Gastrocnemius medialis (tissue), 4 donors: ENCODE measurements around the gene SPDYC. TPM values are rescaled to one million over a fixed set of nuclear protein-coding genes. Genes with fewer than 3 reads are reported as not detected.

Experiments used
- ATAC-seq, 2 donors: fragments of 150-250 bp; one replicate each; pipeline ENCODE4 v1.9.1; 2016
- DNase-seq, 2 donors: peaks; one replicate each; pipeline ENCODE4 v3.0.0-alpha.2; 2019
- H3K27ac ChIP-seq, 4 donors: fragments of 200-600 bp; sonication (generic); 1 replicate in 1 of 4; 2 replicates in 3 of 4; pipeline ENCODE4 v1.5.1; 2016 to 2018; ENCODE audit warnings: mild to moderate bottlenecking in 2 of 4, moderate library complexity in 1 of 4
- H3K27me3 ChIP-seq, 3 donors: fragments of 200-600 bp; sonication (generic) in 2 of 3; 1 replicate in 1 of 3; 2 replicates in 2 of 3; pipeline versions ENCODE4 v1.5.1 to v1.6.0; 2016 to 2019; ENCODE audit warnings: mild to moderate bottlenecking in 1 of 3, moderate library complexity in 1 of 3
- H3K36me3 ChIP-seq, 2 donors: fragments of 200-600 bp; sonication (generic) in 1 of 2; one replicate each; pipeline ENCODE4 v1.5.1; 2017 to 2018
- H3K4me1 ChIP-seq, 2 donors: fragments of 200-600 bp; sonication (generic) in 1 of 2; one replicate each; pipeline ENCODE4 v1.5.1; 2016 to 2017; ENCODE audit warnings: mild to moderate bottlenecking in 2 of 2
- H3K4me3 ChIP-seq, 4 donors: fragments of 200-600 bp; sonication (generic) in 3 of 4; 1 replicate in 1 of 4; 2 replicates in 3 of 4; pipeline ENCODE4 v1.5.1; 2016 to 2019; ENCODE audit warnings: mild to moderate bottlenecking in 2 of 4
- H3K9me3 ChIP-seq, 3 donors: fragments of 200-600 bp; sonication (generic) in 2 of 3; 1 replicate in 1 of 3; 2 replicates in 2 of 3; pipeline ENCODE4 v1.5.1; 2016 to 2019
- CTCF ChIP-seq, 5 experiments: fragments of 450-650 bp in 3 of 5; fragments of 200-600 bp in 2 of 5; sonication (generic) in 2 of 5; IDR thresholded peaks in 4 of 5; conservative IDR thresholded peaks in 1 of 5; 1 replicate in 4 of 5; 2 replicates in 1 of 5; pipeline ENCODE4 v1.5.1; 2016 to 2019; ENCODE audit warnings: antibody characterized with exemption in 5 of 5, mild to moderate bottlenecking in 3 of 5, moderate library complexity in 3 of 5
- POLR2A ChIP-seq, 2 donors: fragments of 450-650 bp; IDR thresholded peaks; one replicate each; pipeline ENCODE4 v1.6.1; 2017; ENCODE audit warnings: antibody characterized with exemption in 2 of 2, mild to moderate bottlenecking in 2 of 2, moderate library complexity in 2 of 2
- in situ Hi-C, 4 donors: fragments of 200-750 bp; cut with MboI; loops; one replicate each; pipeline versions ENCODE4 v1.15.0 to v1.8.0; 2017; ENCODE audit warnings: low sequenced_read_pairs in 4 of 4
- intact Hi-C: fragments of 100-400 bp; cut with DNase I; formaldehyde crosslinking; loops from one replicate; pipeline ENCODE4 v1.15.1; 2023; ENCODE audit warnings: low total_unique reads
- total RNA-seq, 4 donors: library from RNA; depleted of rRNA; stranded (reverse); fragments of >200 nt; gene quantifications; one replicate each; pipeline versions ENCODE4 v1.1.0 to v1.2.3, GENCODE V29; 2016

The SPDYC gene
- total RNA-seq, 4 donors from 2014 or later = not detected

- Histone ChIP-seq H3K4me1 (peaks cover 13 to 17% of the 10 kb centered on the region in 2 donors), H3K27me3 (no peaks in the 10 kb centered on the region), H3K27ac (no peak overlapping the region), H3K9me3 (no peaks in the 10 kb centered on the region), H3K4me3 (no peak overlapping the region), H3K36me3 (peaks cover 0 to 89% of the 10 kb centered on the region in 2 donors)
- in situ Hi-C loops = no loop called here
- no peak for TF ChIP-seq POLR2A (IDR thresholded peaks at IDR 0.05)
- TF ChIP-seq CTCF (IDR thresholded peaks at IDR 0.05 in 4 of 5, conservative IDR thresholded peaks at IDR 0.05 in 1 of 5) = no peak
- DNase-seq (no peak), ATAC-seq (no peak)
- intact Hi-C loops = no loop called here
Measured at GRCh38 chr11:65128182-65129145, 41.6 kb upstream of the SPDYC start.

GRCh38 chr11:65129649-65130441 is 40.2 kb upstream of the SPDYC start:
- intact Hi-C loops (no loop called here), in situ Hi-C loops (no loop called here)
- TF ChIP-seq CTCF (IDR thresholded peaks at IDR 0.05 in 4 of 5, conservative IDR thresholded peaks at IDR 0.05 in 1 of 5) (no peak), POLR2A (IDR thresholded peaks at IDR 0.05) (no peak)
- ATAC-seq (no peak), DNase-seq (no peak)
- peaks cover 15 to 18% of the 10 kb centered on the region in 2 donors for H3K4me1 ChIP-seq
- peaks cover 0 to 81% of the 10 kb centered on the region in 2 donors for H3K36me3 ChIP-seq
- no peak overlapping the region for H3K4me3 ChIP-seq
- no peaks in the 10 kb centered on the region for H3K9me3 ChIP-seq
- no peaks in the 10 kb centered on the region for H3K27me3 ChIP-seq
- no peak overlapping the region for H3K27ac ChIP-seq

GRCh38 chr11:65130631-65131416 is 39.2 kb upstream of the SPDYC start:
- in situ Hi-C loops = no loop called here

More at GRCh38 chr11:65130631-65131416, 39.2 kb upstream of the SPDYC start:
- H3K4me1 ChIP-seq = peaks cover 21 to 25% of the 10 kb centered on the region in 2 donors
- H3K4me3 ChIP-seq = no peak overlapping the region
- no peak for ATAC-seq
- peaks cover 0 to 71% of the 10 kb centered on the region in 2 donors for H3K36me3 ChIP-seq
- intact Hi-C loops = no loop called here
- TF ChIP-seq CTCF (IDR thresholded peaks at IDR 0.05 in 4 of 5, conservative IDR thresholded peaks at IDR 0.05 in 1 of 5) (no peak), POLR2A (IDR thresholded peaks at IDR 0.05) (no peak)
- no peak overlapping the region for H3K27ac ChIP-seq
- no peaks in the 10 kb centered on the region for H3K27me3 ChIP-seq
- H3K9me3 ChIP-seq = no peaks in the 10 kb centered on the region
- no peak for DNase-seq
